ENCODE measurements around the gene ERBB4.

Gene ERBB4

GRCh38 chr2:212078103-212078502 lies 460.5 kb downstream of the ERBB4 start:
- TF ChIP-seq CTCF (IDR thresholded peaks at IDR 0.05) = no peak

DNA sequence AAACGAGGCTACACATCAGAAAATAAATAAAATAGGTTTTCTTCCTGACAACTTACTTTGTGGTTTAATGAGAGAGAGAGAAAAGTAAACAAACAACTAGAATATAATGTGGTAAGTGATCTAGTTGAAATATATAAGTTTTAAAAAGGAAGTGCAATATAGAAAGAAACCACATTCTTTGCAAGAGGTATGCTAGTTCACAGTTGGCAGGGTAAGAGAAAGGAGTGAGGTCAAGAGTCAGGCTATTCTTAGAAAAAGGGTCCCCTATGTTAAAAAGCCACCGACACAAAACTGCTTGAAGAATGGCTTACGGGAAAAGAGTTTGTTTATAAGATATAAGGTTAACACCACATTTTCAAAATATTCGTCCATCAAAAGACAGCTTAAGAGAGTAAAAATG lies 462.1 kb downstream of the ERBB4 start:
- no peak for TF ChIP-seq CTCF (IDR thresholded peaks at IDR 0.05)

GRCh38 chr2:212073360-212073759 lies 465.2 kb downstream of the ERBB4 start:
- no peak for TF ChIP-seq CTCF (IDR thresholded peaks at IDR 0.05)

DNA sequence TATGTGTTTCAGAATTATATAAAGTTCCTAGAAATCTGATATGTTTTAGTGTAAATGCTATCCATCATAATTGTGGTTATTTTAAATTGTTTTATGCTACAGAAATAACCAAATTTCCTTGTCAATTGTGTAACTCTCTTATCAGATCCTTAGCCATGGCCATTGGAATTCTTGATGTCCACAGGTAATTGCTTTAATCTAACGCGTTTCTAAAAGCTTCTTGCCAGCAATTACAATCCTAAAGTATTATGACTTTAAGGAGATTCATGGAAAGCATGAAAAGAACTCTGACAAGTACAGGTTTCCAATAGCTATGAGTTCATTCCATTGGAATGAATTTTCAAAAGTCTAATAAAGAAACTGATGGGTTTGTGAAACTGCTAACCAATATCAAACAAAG lies 472.1 kb downstream of the ERBB4 start:
- no peak for TF ChIP-seq CTCF (IDR thresholded peaks at IDR 0.05)

- no peak for TF ChIP-seq CTCF (IDR thresholded peaks at IDR 0.05)
Measured at GRCh38 chr2:212064318-212064717, 474.3 kb downstream of the ERBB4 start.

GRCh38 chr2:212052412-212053159 lies 486.0 kb downstream of the ERBB4 start:
- no peak for TF ChIP-seq CTCF (IDR thresholded peaks at IDR 0.05)

- TF ChIP-seq CTCF (IDR thresholded peaks at IDR 0.05) = no peak
Measured at GRCh38 chr2:212050871-212051270, 487.7 kb downstream of the ERBB4 start.

DNA sequence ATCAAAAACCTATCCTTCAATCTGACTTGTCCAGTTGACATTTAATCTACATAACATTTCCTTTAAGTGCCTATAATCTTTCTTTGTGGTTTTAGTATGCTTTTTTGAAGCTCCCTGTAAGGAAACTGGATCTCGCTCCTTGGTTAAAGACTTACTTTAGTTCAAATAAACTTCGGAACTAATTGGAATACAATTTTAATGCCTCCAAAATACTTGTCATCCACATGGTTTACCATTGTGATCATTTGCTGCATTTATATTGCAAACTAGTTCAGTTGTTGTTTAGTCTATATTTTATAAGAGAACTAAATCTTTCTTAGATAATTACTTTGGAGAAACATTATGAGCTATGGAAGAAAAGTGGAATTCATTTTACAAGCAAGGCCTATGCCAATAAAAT lies 496.0 kb downstream of the ERBB4 start:
- TF ChIP-seq CTCF (IDR thresholded peaks at IDR 0.05) = no peak
